CD4-positive, CD25-positive, alpha-beta regulatory T cell (primary cell): Measurements from ENCODE around the gene GLOD5. TPM values are rescaled to one million over a fixed set of nuclear protein-coding genes. Genes with fewer than 3 reads are reported as not detected.
A peak's percentile ranks its signal among the peaks of the same experiment; 100 is the strongest.

Experiments
- ATAC-seq, 2 donors: fragments of 150-1000 bp; cut with Tn5 transposase; one replicate each; pipeline ENCODE4 v1.10.0; 2021; ENCODE audit warnings: low read depth in 2 of 2, moderate number of reproducible peaks in 2 of 2, moderate library complexity in 1 of 2
- DNase-seq, 3 donors: peaks; one replicate each; pipeline versions ENCODE4 v3.0.0 to v3.0.0-alpha.2; 2012 to 2022; ENCODE audit warnings: mixed read lengths in 1 of 3
- H3K27ac ChIP-seq: one replicate; pipeline ENCODE4 v1.7.0; 2013; ENCODE audit warnings: mild to moderate bottlenecking, low read length; ENCODE audit not compliant: insufficient read depth, poor library complexity, severe bottlenecking
- H3K27me3 ChIP-seq: one replicate; pipeline ENCODE4 v1.7.0; 2013; ENCODE audit warnings: low read length; ENCODE audit not compliant: control insufficient read depth, insufficient read depth
- H3K36me3 ChIP-seq: one replicate; pipeline ENCODE4 v1.7.0; 2013; ENCODE audit warnings: mild to moderate bottlenecking, low read length, moderate library complexity; ENCODE audit not compliant: control insufficient read depth, insufficient read depth
- H3K4me1 ChIP-seq: 2 replicates; pipeline ENCODE4 v1.7.0; 2013; ENCODE audit warnings: mild to moderate bottlenecking, low read length; ENCODE audit not compliant: insufficient read depth, control insufficient read depth, poor library complexity, severe bottlenecking
- H3K4me3 ChIP-seq: one replicate; pipeline ENCODE4 v1.7.0; 2013; ENCODE audit warnings: low read depth, mild to moderate bottlenecking, low read length, moderate library complexity
- H3K9me3 ChIP-seq, 2 experiments: 1 replicate in 1 of 2; 2 replicates in 1 of 2; pipeline ENCODE4 v1.7.0; 2013; ENCODE audit warnings: low read length in 2 of 2, mild to moderate bottlenecking in 1 of 2, moderate library complexity in 1 of 2; ENCODE audit not compliant: control insufficient read depth in 2 of 2
- H3K27ac Mint-ChIP-seq, 3 donors: one replicate each; pipeline ENCODE4 v1.8.0; 2020 to 2022; ENCODE audit warnings: mild to moderate bottlenecking in 3 of 3, mixed read lengths in 3 of 3, moderate library complexity in 2 of 3
- H3K27me3 Mint-ChIP-seq: one replicate; pipeline ENCODE4 v1.8.0; 2022; ENCODE audit warnings: mild to moderate bottlenecking, mixed read lengths
- H3K36me3 Mint-ChIP-seq: one replicate; pipeline ENCODE4 v1.8.0; 2020; ENCODE audit warnings: mixed read lengths
- H3K4me1 Mint-ChIP-seq, 4 donors: one replicate each; pipeline ENCODE4 v1.8.0; 2020 to 2022; ENCODE audit warnings: mixed read lengths in 4 of 4, mild to moderate bottlenecking in 1 of 4
- H3K4me3 Mint-ChIP-seq, 4 donors: one replicate each; pipeline ENCODE4 v1.8.0; 2020 to 2022; ENCODE audit warnings: mild to moderate bottlenecking in 4 of 4, mixed read lengths in 4 of 4, moderate library complexity in 3 of 4
- H3K9me3 Mint-ChIP-seq, 7 donors: one replicate each; pipeline ENCODE4 v1.8.0; 2020 to 2022; ENCODE audit warnings: mixed read lengths in 7 of 7, mild to moderate bottlenecking in 3 of 7, moderate library complexity in 2 of 7
- polyA plus RNA-seq, 4 donors: library from polyadenylated mRNA; unstranded; fragments of 300-500 nt; fragmentation: Illumina TruSeq; gene quantifications; one replicate each; pipeline ENCODE4 v1.2.3, GENCODE V29; 2021
- total RNA-seq: library from RNA; stranded (reverse); gene quantifications from one replicate; pipeline ENCODE4 v1.2.3, GENCODE V29; 2022

The GLOD5 gene
- total and polyA plus RNA-seq, 5 donors from 2014 or later = not detected

DNA sequence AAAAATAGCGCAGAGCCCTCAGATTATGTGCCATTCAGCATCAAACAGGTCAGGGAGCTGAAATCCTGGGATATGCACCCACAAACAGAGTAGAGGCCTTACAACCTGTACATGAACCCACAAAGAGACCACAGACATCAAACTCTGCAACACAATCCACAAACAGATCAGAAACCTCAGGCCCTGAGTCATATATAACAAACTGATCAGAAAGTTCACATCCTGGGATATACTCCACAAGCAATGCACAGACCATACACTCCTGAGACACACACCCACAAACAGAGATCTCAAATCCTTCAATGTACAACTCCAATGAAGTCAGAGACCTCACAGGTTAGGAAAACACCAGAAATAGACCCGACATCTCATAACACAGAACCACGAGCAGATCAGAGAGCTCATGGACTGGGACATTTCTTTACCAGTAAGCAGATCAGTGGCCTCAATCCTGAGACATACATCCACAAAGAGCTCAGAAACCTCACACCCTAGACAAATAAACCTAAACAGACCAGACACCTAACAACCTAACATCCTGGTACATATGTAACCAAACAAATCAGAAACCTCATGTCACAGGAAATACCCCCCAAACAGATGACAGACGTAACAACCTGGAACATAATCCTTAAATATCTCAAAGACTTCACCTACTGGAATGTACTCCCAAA is 40.8 kb upstream of the GLOD5 start:
- H3K9me3 ChIP-seq = no peaks in the 10 kb centered on the region
- Mint-ChIP-seq H3K9me3 (no peaks in the 10 kb centered on the region), H3K27ac (no peak overlapping the region), H3K27me3 (no peaks in the 10 kb centered on the region), H3K4me3 (no peak overlapping the region), H3K36me3 (no peaks in the 10 kb centered on the region), H3K4me1 (peaks cover 0 to 33% (median 12%) of the 10 kb centered on the region in 4 donors)
- H3K36me3 ChIP-seq = no peaks in the 10 kb centered on the region
- DNase-seq (no peak), ATAC-seq (no peak)
- no peak overlapping the region for H3K27ac ChIP-seq
- no peak overlapping the region for H3K4me3 ChIP-seq
- peaks cover 11% of the 10 kb centered on the region for H3K4me1 ChIP-seq
- no peaks in the 10 kb centered on the region for H3K27me3 ChIP-seq

DNA sequence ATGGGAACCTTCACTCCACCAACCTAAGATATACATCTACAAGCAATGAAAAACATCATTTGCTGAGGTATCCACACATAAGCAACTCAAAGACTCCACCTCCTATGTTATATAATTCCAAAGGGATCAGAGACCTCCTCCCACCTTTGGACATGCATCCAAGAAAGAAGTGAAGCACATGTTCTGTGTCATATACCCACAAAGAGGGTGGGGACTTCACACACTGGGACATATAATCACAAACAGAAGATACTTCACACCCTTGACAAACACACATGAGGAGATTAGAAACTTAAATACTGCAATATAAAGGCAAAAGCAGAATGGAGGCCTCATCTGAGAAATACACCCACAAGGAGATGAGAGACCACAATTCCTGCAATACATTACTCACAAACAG is 39.6 kb upstream of the GLOD5 start:
- no peak for ATAC-seq
- peaks cover 6% of the 10 kb centered on the region for H3K4me1 ChIP-seq
- no peak overlapping the region for H3K4me3 ChIP-seq
- no peaks in the 10 kb centered on the region for H3K36me3 ChIP-seq
- no peaks in the 10 kb centered on the region for H3K9me3 ChIP-seq
- Mint-ChIP-seq H3K4me3 (no peak overlapping the region), H3K36me3 (no peaks in the 10 kb centered on the region), H3K4me1 (peaks cover 0 to 33% (median 10%) of the 10 kb centered on the region in 4 donors), H3K27me3 (no peaks in the 10 kb centered on the region), H3K27ac (no peak overlapping the region), H3K9me3 (no peaks in the 10 kb centered on the region)
- no peak overlapping the region for H3K27ac ChIP-seq
- no peak for DNase-seq
- H3K27me3 ChIP-seq = no peaks in the 10 kb centered on the region

DNA sequence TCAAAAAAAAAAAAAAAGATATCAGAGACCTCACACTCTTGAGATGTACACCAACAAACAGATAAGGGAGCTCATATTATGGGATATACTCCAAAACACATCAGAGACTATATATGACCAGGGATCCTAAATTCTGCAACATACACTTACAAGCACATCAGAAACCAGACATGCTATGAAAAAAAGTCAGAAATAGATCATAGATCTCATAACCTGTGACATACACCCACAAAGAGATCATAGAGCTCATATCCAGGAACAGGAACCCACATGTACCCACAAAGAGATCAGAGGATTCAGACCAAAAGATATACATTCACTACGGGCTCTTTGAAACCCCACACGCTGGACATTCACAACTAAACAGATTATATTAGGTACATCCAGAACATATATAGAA is 35.0 kb upstream of the GLOD5 start:
- Histone ChIP-seq H3K36me3 (no peaks in the 10 kb centered on the region), H3K27me3 (no peaks in the 10 kb centered on the region), H3K4me3 (no peak overlapping the region), H3K27ac (no peak overlapping the region), H3K4me1 (no peaks in the 10 kb centered on the region), H3K9me3 (no peaks in the 10 kb centered on the region)
- H3K36me3 Mint-ChIP-seq = no peaks in the 10 kb centered on the region
- H3K27ac Mint-ChIP-seq = peak overlapping the region in 1 of 3 donors; percentile 34
- peaks cover 0 to 3% (median 0%) of the 10 kb centered on the region in 7 donors for H3K9me3 Mint-ChIP-seq
- H3K4me1 Mint-ChIP-seq = peaks cover 0 to 28% (median 9%) of the 10 kb centered on the region in 4 donors
- no peak for ATAC-seq
- DNase-seq = no peak
- H3K4me3 Mint-ChIP-seq = peak overlapping the region in 2 of 4 donors; percentile 12 to 25
- no peaks in the 10 kb centered on the region for H3K27me3 Mint-ChIP-seq

DNA sequence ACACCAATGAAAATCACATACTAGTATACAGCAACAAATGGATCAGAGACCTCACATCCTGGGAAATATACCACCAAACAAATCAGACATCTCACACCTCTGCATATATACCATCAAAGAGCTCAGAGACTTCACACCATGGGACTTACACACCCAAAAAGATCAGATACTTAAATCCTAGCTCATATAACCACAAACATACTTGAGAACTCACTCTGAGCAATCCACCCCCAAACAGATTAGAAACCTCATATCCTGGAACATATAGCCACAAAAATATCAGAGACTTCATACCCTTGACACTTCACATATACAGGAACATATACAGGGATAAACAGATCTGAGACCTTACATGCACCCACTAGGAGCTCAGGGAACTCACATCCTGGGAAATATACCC is 32.9 kb upstream of the GLOD5 start:
- Mint-ChIP-seq H3K36me3 (no peaks in the 10 kb centered on the region), H3K4me3 (no peak overlapping the region), H3K27me3 (no peaks in the 10 kb centered on the region), H3K27ac (peak overlapping the region in 1 of 3 donors; percentile 3), H3K9me3 (peaks cover 0 to 3% (median 0%) of the 10 kb centered on the region in 7 donors), H3K4me1 (peaks cover 0 to 28% (median 9%) of the 10 kb centered on the region in 4 donors)
- H3K27me3 ChIP-seq = no peaks in the 10 kb centered on the region
- ATAC-seq (no peak), DNase-seq (no peak)
- H3K36me3 ChIP-seq = no peaks in the 10 kb centered on the region
- no peak overlapping the region for H3K4me3 ChIP-seq
- H3K4me1 ChIP-seq = no peaks in the 10 kb centered on the region
- H3K9me3 ChIP-seq = no peaks in the 10 kb centered on the region
- H3K27ac ChIP-seq = no peak overlapping the region

DNA sequence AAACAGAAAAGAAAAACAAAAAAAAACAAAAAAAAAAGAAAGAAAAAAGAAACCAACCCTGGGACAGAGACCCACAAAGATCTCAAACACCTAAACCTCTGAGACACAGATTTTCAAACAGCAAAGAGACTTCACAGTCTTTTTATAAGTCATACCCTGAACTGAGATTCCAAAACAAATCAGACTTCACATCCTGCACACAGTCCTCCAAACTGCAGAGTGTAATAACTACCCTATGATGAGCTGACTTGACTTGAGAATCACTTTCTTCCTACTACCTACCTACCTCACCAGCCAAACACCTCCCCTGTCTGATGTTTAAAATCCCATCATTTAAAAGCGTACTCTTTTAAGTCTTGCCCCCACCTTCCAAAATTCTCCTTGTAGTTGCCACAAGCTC is 25.2 kb upstream of the GLOD5 start:
- ATAC-seq = no peak
- Mint-ChIP-seq H3K9me3 (peaks cover 0 to under 1% (median 0%) of the 10 kb centered on the region in 7 donors), H3K4me1 (peaks cover 8 to 23% (median 12%) of the 10 kb centered on the region in 4 donors), H3K27ac (peak overlapping the region; percentile 52 to 94 (median 93)), H3K4me3 (peak overlapping the region; percentile 34 to 70 (median 44)), H3K27me3 (no peaks in the 10 kb centered on the region), H3K36me3 (no peaks in the 10 kb centered on the region)
- H3K27ac ChIP-seq = peak overlapping the region; percentile 57
- peak overlapping the region; percentile 79 for H3K4me3 ChIP-seq
- no peaks in the 10 kb centered on the region for H3K9me3 ChIP-seq
- H3K36me3 ChIP-seq = no peaks in the 10 kb centered on the region
- no peaks in the 10 kb centered on the region for H3K27me3 ChIP-seq
- DNase-seq = peak in 1 of 3 donors; percentile 36
- H3K4me1 ChIP-seq = peaks cover 5% of the 10 kb centered on the region

DNA sequence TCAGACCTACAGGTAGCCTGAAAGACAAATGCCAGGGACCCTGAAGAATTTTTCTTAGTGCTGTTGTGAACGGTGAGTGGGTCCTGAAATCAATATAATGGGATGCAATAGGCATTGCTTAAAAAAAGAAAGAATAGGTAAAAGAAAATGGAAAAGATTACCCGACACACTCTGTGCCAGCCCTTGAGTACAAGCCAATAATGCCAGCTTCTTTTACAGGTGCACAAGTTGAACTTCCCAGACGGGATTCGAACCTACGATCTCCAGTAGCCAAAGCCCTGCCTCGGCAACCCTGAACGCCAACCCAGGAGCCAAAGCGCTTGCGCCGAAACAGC is 24.7 kb upstream of the GLOD5 start:
- no peaks in the 10 kb centered on the region for H3K27me3 ChIP-seq
- H3K27ac ChIP-seq = peak overlapping the region; percentile 57
- H3K4me3 ChIP-seq = peak overlapping the region; percentile 79
- H3K36me3 ChIP-seq = no peaks in the 10 kb centered on the region
- ATAC-seq (no peak), DNase-seq (no peak)
- Mint-ChIP-seq H3K4me3 (peak overlapping the region; percentile 81 to 93 (median 88)), H3K27me3 (no peaks in the 10 kb centered on the region), H3K36me3 (no peaks in the 10 kb centered on the region), H3K9me3 (peaks cover 0 to 2% (median 0%) of the 10 kb centered on the region in 7 donors), H3K4me1 (peaks cover 8 to 23% (median 12%) of the 10 kb centered on the region in 4 donors), H3K27ac (peak overlapping the region; percentile 93 to 94 (median 94))
- H3K4me1 ChIP-seq = peaks cover 5% of the 10 kb centered on the region
- H3K9me3 ChIP-seq = no peaks in the 10 kb centered on the region

DNA sequence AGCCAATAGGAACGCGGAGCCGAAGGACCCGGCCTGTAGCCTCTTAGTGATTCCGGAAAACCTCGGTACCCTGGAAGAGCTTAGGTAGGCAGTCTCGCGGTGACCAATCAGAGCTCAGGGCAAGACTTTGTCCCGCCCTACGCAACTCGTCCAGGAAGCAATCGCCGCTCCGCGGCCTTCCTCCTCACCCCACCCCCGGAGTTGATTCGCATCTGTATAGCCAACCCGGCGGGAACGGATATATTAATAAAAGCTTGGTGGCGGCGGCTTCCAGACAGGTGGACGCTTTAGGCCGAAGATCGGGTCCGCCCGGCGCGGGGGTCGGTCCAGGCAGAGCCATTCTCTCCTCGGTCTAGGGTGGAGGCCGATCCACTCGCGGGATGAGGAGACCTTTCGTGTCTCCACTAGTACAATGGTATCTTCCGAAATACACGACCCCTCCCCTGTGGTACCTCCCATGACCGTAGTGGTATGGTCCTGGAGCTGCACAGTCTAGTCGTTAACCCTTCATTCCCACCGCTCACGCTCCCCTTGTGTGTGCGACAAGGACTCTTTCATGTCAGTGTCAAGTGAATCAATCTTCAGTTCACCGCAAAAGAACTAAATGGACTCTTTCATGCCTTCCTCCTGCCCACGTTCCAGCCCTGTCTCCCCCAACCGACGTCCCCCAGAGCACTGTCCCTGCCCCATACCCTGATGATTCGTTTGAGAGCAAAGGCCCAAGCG is 24.2 kb upstream of the GLOD5 start:
- peaks cover 5% of the 10 kb centered on the region for H3K4me1 ChIP-seq
- H3K36me3 Mint-ChIP-seq = no peaks in the 10 kb centered on the region

More for the DNA sequence above, 24.2 kb upstream of the GLOD5 start:
- no peaks in the 10 kb centered on the region for H3K36me3 ChIP-seq
- DNase-seq (peak; percentile 81 to 97 (median 90)), ATAC-seq (peak; percentile 96 to 99)
- Mint-ChIP-seq H3K27me3 (no peaks in the 10 kb centered on the region), H3K4me1 (peaks cover 8 to 23% (median 12%) of the 10 kb centered on the region in 4 donors), H3K4me3 (peak overlapping the region; percentile 81 to 93 (median 88)), H3K27ac (peak overlapping the region; percentile 93 to 94 (median 94)), H3K9me3 (peaks cover 0 to 2% (median 0%) of the 10 kb centered on the region in 7 donors)
- H3K27ac ChIP-seq = peak overlapping the region; percentile 87
- no peaks in the 10 kb centered on the region for H3K9me3 ChIP-seq
- no peaks in the 10 kb centered on the region for H3K27me3 ChIP-seq
- H3K4me3 ChIP-seq = peak overlapping the region; percentile 79
